GF-D8 (cell line): ENCODE results near the gene USP26.
"Not testable (repeated sequence)": the region's sequence is repeated elsewhere in the genome, so short reads cannot be mapped to it uniquely, and the experiment has no call there.

Experiments
- DNase-seq: peaks from one replicate; lab custom pipeline; 2025; lab: John Stamatoyannopoulos, UW

USP26 gene

GRCh38 chrX:133018229-133018628 lies 78.7 kb downstream of the USP26 start:
- DNase-seq, result no peak

- DNase-seq, result no peak
Measured at GRCh38 chrX:133007458-133007857, 89.5 kb downstream of the USP26 start.

- DNase-seq, result no peak
Measured at GRCh38 chrX:133005616-133006015, 91.3 kb downstream of the USP26 start.

GRCh38 chrX:133005042-133005441 lies 91.9 kb downstream of the USP26 start:
- no peak for DNase-seq

GRCh38 chrX:132999209-132999608 lies 97.7 kb downstream of the USP26 start:
- DNase-seq, result no peak

GRCh38 chrX:132990835-132991234 lies 106.1 kb downstream of the USP26 start:
- no peak for DNase-seq

GRCh38 chrX:132986556-132986955 lies 110.4 kb downstream of the USP26 start:
- DNase-seq, result no peak

- DNase-seq, result no peak
Measured at GRCh38 chrX:132984058-132984650, 112.8 kb downstream of the USP26 start.

- DNase-seq, result no peak
Measured at GRCh38 chrX:132983496-132983895, 113.4 kb downstream of the USP26 start.

GRCh38 chrX:132980035-132980434 lies 116.9 kb downstream of the USP26 start:
- DNase-seq, result not testable (repeated sequence)
